Glutamatergic neuron (in vitro differentiated cells): ENCODE measurements around the gene SKOR2. TPM values are rescaled to one million over a fixed set of nuclear protein-coding genes. Genes with fewer than 3 reads are reported as not detected.

Experiments used
- DNase-seq: peaks from one replicate; pipeline ENCODE4 v3.0.0; 2022
- H3K27ac Mint-ChIP-seq: one replicate; pipeline ENCODE4 v1.8.0; 2020; ENCODE audit warnings: mild to moderate bottlenecking, mixed read lengths, inconsistent platforms; ENCODE audit not compliant: unreplicated experiment
- H3K27me3 Mint-ChIP-seq: one replicate; pipeline ENCODE4 v1.8.0; 2020; ENCODE audit warnings: mild to moderate bottlenecking, moderate library complexity, mixed read lengths, inconsistent platforms; ENCODE audit not compliant: unreplicated experiment
- H3K36me3 Mint-ChIP-seq: one replicate; pipeline ENCODE4 v1.8.0; 2020; ENCODE audit warnings: mild to moderate bottlenecking, mixed read lengths, inconsistent platforms; ENCODE audit not compliant: unreplicated experiment
- H3K4me1 Mint-ChIP-seq: one replicate; pipeline ENCODE4 v1.8.0; 2020; ENCODE audit warnings: mild to moderate bottlenecking, low read depth, mixed read lengths, inconsistent platforms; ENCODE audit not compliant: unreplicated experiment
- H3K4me3 Mint-ChIP-seq: one replicate; pipeline ENCODE4 v1.8.0; 2020; ENCODE audit warnings: mild to moderate bottlenecking, mixed read lengths, inconsistent platforms; ENCODE audit not compliant: unreplicated experiment
- H3K9me3 Mint-ChIP-seq: one replicate; pipeline ENCODE4 v1.8.0; 2020; ENCODE audit warnings: mild to moderate bottlenecking, moderate library complexity, mixed read lengths, inconsistent platforms; ENCODE audit not compliant: unreplicated experiment
- CTCF ChIP-seq: fragments of 200-600 bp; sonication (generic); IDR thresholded peaks from one replicate; pipeline ENCODE4 v1.5.0; 2021; ENCODE audit not compliant: partially characterized antibody, unreplicated experiment
- long read RNA-seq: library from polyadenylated mRNA; unstranded; transcript quantifications from one replicate; pipeline ENCODE4 v2.0.0, GENCODE V29; 2020; ENCODE audit not compliant: unreplicated experiment
- total RNA-seq: library from RNA; stranded (reverse); fragmentation: NEBNext Ultra II Directional; extraction: Animal tissue kit (Norgen Biotek cat#: 25700); gene quantifications from one replicate; pipeline ENCODE4 v1.2.1, GENCODE V29; 2021; ENCODE audit not compliant: unreplicated experiment

Gene SKOR2, protein sequence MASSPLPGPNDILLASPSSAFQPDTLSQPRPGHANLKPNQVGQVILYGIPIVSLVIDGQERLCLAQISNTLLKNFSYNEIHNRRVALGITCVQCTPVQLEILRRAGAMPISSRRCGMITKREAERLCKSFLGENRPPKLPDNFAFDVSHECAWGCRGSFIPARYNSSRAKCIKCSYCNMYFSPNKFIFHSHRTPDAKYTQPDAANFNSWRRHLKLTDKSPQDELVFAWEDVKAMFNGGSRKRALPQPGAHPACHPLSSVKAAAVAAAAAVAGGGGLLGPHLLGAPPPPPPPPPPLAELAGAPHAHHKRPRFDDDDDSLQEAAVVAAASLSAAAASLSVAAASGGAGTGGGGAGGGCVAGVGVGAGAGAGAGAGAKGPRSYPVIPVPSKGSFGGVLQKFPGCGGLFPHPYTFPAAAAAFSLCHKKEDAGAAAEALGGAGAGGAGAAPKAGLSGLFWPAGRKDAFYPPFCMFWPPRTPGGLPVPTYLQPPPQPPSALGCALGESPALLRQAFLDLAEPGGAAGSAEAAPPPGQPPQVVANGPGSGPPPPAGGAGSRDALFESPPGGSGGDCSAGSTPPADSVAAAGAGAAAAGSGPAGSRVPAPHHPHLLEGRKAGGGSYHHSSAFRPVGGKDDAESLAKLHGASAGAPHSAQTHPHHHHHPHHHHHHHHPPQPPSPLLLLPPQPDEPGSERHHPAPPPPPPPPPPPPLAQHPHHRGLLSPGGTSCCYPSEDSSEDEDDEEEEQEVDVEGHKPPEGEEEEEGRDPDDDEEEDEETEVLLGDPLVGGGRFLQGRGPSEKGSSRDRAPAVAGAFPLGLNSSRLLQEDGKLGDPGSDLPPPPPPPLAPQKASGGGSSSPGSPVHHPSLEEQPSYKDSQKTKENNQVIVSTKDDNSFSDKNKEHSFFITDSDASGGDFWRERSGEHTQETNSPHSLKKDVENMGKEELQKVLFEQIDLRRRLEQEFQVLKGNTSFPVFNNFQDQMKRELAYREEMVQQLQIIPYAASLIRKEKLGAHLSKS
- 6.7 TPM for total RNA-seq
- long read RNA-seq, partial matches to known transcripts, result 0 of 1 reads
- long read RNA-seq, other reads (novel, unspliced or antisense), result 1 of 1 reads

DNA sequence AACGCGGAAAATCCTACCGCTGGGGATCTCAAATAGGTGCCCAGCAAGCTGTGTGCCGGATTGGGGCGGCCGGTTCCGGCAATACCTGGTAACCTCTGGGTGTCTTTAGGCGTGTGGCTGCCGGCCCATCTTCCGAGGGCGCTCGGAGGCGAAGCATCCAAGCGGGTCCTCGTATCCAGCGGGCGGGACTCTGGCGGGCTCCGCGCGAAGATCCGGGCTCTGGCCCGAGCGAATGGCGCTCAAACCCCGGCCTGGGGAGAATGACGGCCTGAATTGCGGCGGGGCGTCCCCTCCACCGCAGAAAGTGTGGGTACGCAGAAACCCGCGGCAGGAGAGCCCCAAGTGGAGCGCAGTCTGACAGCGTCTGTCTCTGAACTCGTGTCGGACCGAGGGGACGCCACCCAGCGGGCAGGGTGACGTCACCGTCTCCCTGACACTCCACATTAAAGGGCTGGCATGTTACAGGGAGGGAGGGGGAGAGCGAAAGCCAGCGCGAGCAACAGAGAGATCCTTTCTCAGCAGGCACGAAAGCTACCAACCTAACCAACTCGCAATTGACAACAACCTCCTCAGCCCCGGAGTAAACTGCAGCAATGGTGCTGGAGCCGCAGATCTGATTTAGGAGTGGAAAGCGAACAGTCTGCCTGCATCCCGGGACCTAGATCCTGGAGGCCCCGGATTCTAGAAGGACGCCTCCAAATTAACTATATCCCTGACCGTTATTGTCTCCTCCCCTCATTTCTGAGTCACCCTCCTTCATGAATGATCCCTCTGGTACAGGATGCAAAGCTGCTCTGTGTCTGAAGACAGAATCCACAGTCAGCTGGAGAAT is at the start of gene SKOR2:
TSS of gene SKOR2 (minus strand) at position 372 of the 832 bp plus-strand sequence. CDS start 2,477 bp downstream, outside the sequence.
- TF ChIP-seq CTCF, result no peak
- Mint-ChIP-seq H3K27me3 (peaks cover 53% of the 10 kb centered on the region), H3K36me3 (no peaks in the 10 kb centered on the region), H3K4me1 (peaks cover 9% of the 10 kb centered on the region), H3K9me3 (peaks cover 17% of the 10 kb centered on the region), H3K4me3 (peak within 1 kb of the TSS; percentile 82), H3K27ac (no peak within 1 kb of the TSS)
- DNase-seq, result peak; percentile 58

DNA sequence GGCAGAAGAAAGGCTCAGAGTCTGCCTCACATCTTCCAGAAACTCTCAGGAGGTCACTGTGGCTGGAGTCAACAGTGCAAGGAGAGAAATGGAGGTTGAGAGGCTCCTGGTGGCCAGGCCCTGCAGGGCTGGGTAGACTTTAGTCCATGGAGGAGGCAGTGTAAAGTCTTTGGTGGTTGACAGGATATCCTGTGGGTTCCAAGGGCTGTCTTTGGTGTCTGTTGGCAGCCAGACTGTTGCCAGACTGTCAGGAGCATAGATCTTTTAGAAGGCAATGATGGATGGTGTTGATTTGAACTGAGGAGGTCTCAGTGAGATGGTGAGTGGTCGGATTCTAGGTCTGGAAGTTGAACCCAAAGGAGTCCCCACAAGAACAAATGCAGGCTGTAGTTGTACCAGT is 45.0 kb upstream of the SKOR2 start:
- Mint-ChIP-seq H3K27ac (no peak overlapping the region), H3K9me3 (peaks cover 2% of the 10 kb centered on the region), H3K4me1 (no peaks in the 10 kb centered on the region), H3K36me3 (no peaks in the 10 kb centered on the region), H3K4me3 (no peak overlapping the region), H3K27me3 (peaks cover 2% of the 10 kb centered on the region)
- no peak for TF ChIP-seq CTCF
- no peak for DNase-seq

GRCh38 chr18:47294801-47295200 is 43.3 kb upstream of the SKOR2 start:
- H3K27ac Mint-ChIP-seq, result no peak overlapping the region
- no peak for TF ChIP-seq CTCF
- H3K9me3 Mint-ChIP-seq, result no peaks in the 10 kb centered on the region
- DNase-seq, result no peak
- H3K4me3 Mint-ChIP-seq, result no peak overlapping the region
- peaks cover 3% of the 10 kb centered on the region for H3K4me1 Mint-ChIP-seq
- peaks cover 5% of the 10 kb centered on the region for H3K27me3 Mint-ChIP-seq
- H3K36me3 Mint-ChIP-seq, result no peaks in the 10 kb centered on the region

- TF ChIP-seq CTCF, result no peak
- peaks cover 19% of the 10 kb centered on the region for H3K4me1 Mint-ChIP-seq
- H3K9me3 Mint-ChIP-seq, result peaks cover 3% of the 10 kb centered on the region
- no peaks in the 10 kb centered on the region for H3K36me3 Mint-ChIP-seq
- DNase-seq, result no peak
- no peak overlapping the region for H3K27ac Mint-ChIP-seq
- H3K27me3 Mint-ChIP-seq, result peaks cover 3% of the 10 kb centered on the region
- peak overlapping the region; percentile 32 for H3K4me3 Mint-ChIP-seq
Observed at GRCh38 chr18:47288741-47289140, 37.3 kb upstream of the SKOR2 start.
